ENCODE results near the gene CELA2B.

Gene CELA2B

DNA sequence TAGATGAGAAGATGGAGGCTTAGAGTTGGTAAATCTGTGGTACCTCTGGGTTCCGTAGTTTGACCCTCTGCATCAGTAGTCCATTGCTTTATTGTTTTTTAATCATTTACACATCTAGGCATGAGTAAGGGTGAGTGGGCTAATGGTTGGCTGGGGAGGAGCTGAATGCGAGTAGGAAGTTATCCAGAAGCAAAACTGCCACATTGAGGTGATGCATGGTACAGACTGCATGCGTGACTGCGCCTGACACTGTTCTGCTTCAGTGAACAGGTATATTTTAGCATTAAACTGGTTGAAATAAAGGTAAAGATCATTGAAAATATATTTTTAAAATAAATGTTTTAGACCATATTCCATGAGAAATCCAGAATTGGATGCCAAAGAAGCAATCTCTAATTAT, 55.1 kb downstream of the CELA2B start:
- no peak for DNase-seq

DNA sequence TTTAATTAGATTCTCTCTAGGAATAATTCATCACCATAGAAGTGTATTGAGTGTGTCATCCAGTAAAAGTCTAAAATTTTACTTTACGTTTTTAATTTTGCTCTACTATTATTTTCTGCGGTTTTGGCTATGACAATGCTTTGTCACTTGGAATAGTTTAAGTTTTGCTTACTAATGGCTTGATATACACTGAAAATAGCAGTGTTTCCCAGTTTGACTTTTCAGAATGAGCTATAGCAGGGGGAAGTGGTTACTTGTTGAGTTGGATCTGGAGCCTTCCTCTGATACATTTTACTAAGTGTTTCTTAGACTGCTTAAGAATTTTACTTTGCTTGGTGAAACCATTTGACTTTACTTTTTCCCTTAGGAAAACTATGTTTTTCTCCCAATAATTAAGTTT, 55.8 kb downstream of the CELA2B start:
- DNase-seq = no peak

DNA sequence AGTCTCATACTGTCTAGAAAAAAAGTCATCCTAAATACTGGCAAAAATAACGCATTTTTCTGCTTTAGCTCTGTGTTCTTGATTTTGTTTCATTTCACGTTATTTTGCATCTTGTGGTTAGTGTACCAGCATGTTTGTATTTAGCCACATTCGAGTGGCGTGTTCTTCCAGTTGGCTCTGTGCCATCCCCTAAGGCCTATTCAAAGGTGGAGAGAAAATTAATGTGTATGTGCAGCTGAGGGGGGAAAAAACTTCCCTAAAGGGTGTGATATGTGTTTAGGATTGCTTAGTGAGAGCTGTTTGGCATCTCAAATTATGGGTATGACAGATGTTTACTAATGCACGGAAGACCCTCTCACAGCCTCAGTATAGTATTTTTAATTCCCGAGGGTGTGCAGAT, 62.9 kb downstream of the CELA2B start:
- peak; percentile 74 for DNase-seq

GRCh38 chr1:15540186-15540585, 64.3 kb downstream of the CELA2B start:
- no peak for DNase-seq
